K562 (cell line): ENCODE data around the gene NDUFB1. TPM values are rescaled to one million over a fixed set of nuclear protein-coding genes. Genes with fewer than 3 reads are reported as not detected.

Experiments used
- ASH1L ChIP-seq: fragments of 450-650 bp; IDR thresholded peaks from 2 replicates; pipeline ENCODE4 v1.6.1; 2018; ENCODE audit warnings: borderline replicate concordance, mild to moderate bottlenecking, low read depth; ENCODE audit not compliant: partially characterized antibody
- CBFA2T3 ChIP-seq: fragments of 450-650 bp; IDR thresholded peaks from 2 replicates; pipeline ENCODE4 v1.6.1; 2017
- DMBX1 ChIP-seq: fragments of 250-450 bp; sonication (Bioruptor Pico); IDR thresholded peaks from 2 replicates; pipeline ENCODE4 v1.8.0; 2022; ENCODE audit warnings: inconsistent platforms, mild to moderate bottlenecking, moderate library complexity, borderline replicate concordance
- DPF2 ChIP-seq: fragments of 450-650 bp; IDR thresholded peaks from 2 replicates; pipeline ENCODE4 v1.6.1; 2016
- GTF2A2 ChIP-seq: IDR thresholded peaks from 2 replicates; pipeline ENCODE4 v1.6.1; 2016; ENCODE audit warnings: mild to moderate bottlenecking, missing genetic modification characterization, missing compliant biosample characterization
- KLF6 ChIP-seq: fragments of 250-450 bp; sonication (Bioruptor Pico); IDR thresholded peaks from 2 replicates; pipeline ENCODE4 v1.4.0; 2020; ENCODE audit warnings: mild to moderate bottlenecking, moderate library complexity, borderline replicate concordance
- MAFG ChIP-seq: fragments of 450-650 bp; conservative IDR thresholded peaks from 2 replicates; pipeline ENCODE4 v1.6.1; 2016; ENCODE audit warnings: missing genetic modification characterization, missing compliant biosample characterization
- MCM2 ChIP-seq: fragments of 450-650 bp; IDR thresholded peaks from 2 replicates; pipeline ENCODE4 v1.6.1; 2017; ENCODE audit warnings: low read depth, mild to moderate bottlenecking
- NFRKB ChIP-seq: fragments of 450-650 bp; IDR thresholded peaks from 2 replicates; pipeline ENCODE4 v1.6.1; 2016; ENCODE audit warnings: low read depth
- OTX1 ChIP-seq: fragments of 450-650 bp; formaldehyde crosslinking; IDR thresholded peaks from 2 replicates; pipeline ENCODE4 v1.4.0; 2022; ENCODE audit warnings: mild to moderate bottlenecking
- POLR2H ChIP-seq: IDR thresholded peaks from 2 replicates; pipeline ENCODE4 v1.6.1; 2016; ENCODE audit warnings: missing genetic modification characterization, low read depth, mild to moderate bottlenecking, control low read depth, missing compliant biosample characterization, moderate library complexity
- XRCC3 ChIP-seq: fragments of 450-650 bp; IDR thresholded peaks from 2 replicates; pipeline ENCODE4 v1.6.1; 2017; ENCODE audit warnings: mild to moderate bottlenecking, moderate library complexity
- ZNF224 ChIP-seq: sonication (generic); formaldehyde crosslinking; IDR thresholded peaks from 2 replicates; pipeline ENCODE4 v1.8.0; 2022; ENCODE audit warnings: mild to moderate bottlenecking, missing genetic modification reagents
- ZNF431 ChIP-seq: sonication (generic); formaldehyde crosslinking; IDR thresholded peaks from 2 replicates; pipeline ENCODE4 v1.8.0; 2022; ENCODE audit warnings: mild to moderate bottlenecking, missing genetic modification reagents
- ZNF764 ChIP-seq: fragments of 250-450 bp; sonication (Bioruptor Pico); IDR thresholded peaks from 2 replicates; pipeline ENCODE4 v1.4.0; 2020; ENCODE audit warnings: low read depth, mild to moderate bottlenecking, moderate library complexity
- polyA plus RNA-seq, 8 experiments: library from polyadenylated mRNA; depleted of rRNA in 4 of 8; stranded (reverse) in 5 of 8; unstranded in 3 of 8; fragments of >200 nt; fragmentation: Nextera tagmentation in 2 of 8; fragmentation: Illumina TruSeq in 1 of 8; extraction: Ambion mirVana in 2 of 8; extraction: Trizol in 1 of 8; gene quantifications; 2 replicates each; pipeline versions ENCODE4 v1.2.1 to v1.2.3, GENCODE V29; 2011 to 2014; ENCODE audit warnings: inconsistent platforms in 1 of 8, missing spikeins in 1 of 8
- total RNA-seq, 7 experiments: library from RNA; depleted of rRNA in 6 of 7; stranded (reverse); fragments of >200 nt in 6 of 7; fragmentation: Illumina TruSeq in 2 of 7; extraction: Trizol in 2 of 7; gene quantifications; 2 replicates each; pipeline versions ENCODE4 v1.2.1 to v1.2.3, GENCODE V29; 2011 to 2021; ENCODE audit warnings: low replicate concordance in 1 of 7
- TF ChIP-seq, protein P1 (sequence below): sonication (generic); formaldehyde crosslinking; IDR thresholded peaks from 2 replicates; pipeline ENCODE4 v1.5.0; 2020; ENCODE audit warnings: missing genetic modification reagents
- TF ChIP-seq, protein P2 (sequence below): fragments of 250-450 bp; sonication (Bioruptor Pico); IDR thresholded peaks from 2 replicates; pipeline ENCODE4 v1.9.0; 2021; ENCODE audit warnings: mild to moderate bottlenecking
- TF ChIP-seq, protein P3 (sequence below): fragments of 250-450 bp; sonication (Bioruptor Pico); IDR thresholded peaks from 2 replicates; pipeline ENCODE4 v1.8.0; 2021; ENCODE audit warnings: mild to moderate bottlenecking, moderate library complexity
- TF ChIP-seq, protein P4 (sequence below): sonication (generic); formaldehyde crosslinking; IDR thresholded peaks from 2 replicates; pipeline ENCODE4 v1.8.0; 2022; ENCODE audit warnings: mild to moderate bottlenecking, low read depth, missing genetic modification reagents
- TF ChIP-seq, protein P5 (sequence below), 2 experiments: fragments of 450-650 bp; IDR thresholded peaks; 2 replicates each; pipeline ENCODE4 v1.6.1; 2018; ENCODE audit warnings: mild to moderate bottlenecking in 2 of 2, low read depth in 1 of 2; ENCODE audit not compliant: partially characterized antibody in 2 of 2

Gene NDUFB1
- total and polyA plus RNA-seq, 9 of the 15 experiments (the other 6 are each of a cell fraction or from before 2014, with no cell fraction given) = 102 to 767 (median 325) TPM

DNA sequence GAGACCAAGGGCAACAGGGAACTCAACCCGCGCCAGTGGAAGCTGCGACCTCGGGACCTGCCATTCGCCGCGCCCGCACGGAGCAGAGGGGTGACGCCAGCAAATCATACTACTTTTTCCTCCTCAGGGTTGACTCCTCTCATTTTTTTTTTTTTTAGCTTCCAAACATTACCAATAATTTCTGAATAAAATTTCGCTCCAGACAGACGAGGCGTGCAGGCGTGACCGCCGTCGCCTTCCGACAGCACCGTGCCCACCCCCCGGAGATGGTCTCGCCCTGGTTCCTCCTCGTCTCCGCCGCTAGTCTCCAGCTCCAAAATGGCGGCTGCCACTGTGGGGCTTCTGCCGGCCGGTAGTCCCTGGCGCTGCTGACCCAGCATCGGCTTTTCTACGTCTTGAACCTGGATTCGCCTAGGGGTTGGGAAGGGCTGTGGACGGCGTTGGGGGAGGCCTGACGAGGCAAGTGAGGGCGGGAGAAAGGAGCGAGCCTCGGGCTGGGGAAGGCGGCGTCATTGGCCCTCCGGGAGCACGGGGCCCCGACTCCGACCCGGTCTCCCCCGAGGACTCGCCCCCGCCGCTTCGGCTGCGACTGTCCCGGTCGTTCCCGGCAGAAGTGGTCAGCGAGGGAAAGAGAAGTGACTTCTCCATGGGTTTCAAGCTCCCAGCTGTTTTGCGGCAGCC is at the start of gene NDUFB1, which contains the start of gene CPSF2 (continued):
- TF ChIP-seq XRCC3 = no peak
- no peak for TF ChIP-seq MCM2
- TF ChIP-seq, protein P1, sequence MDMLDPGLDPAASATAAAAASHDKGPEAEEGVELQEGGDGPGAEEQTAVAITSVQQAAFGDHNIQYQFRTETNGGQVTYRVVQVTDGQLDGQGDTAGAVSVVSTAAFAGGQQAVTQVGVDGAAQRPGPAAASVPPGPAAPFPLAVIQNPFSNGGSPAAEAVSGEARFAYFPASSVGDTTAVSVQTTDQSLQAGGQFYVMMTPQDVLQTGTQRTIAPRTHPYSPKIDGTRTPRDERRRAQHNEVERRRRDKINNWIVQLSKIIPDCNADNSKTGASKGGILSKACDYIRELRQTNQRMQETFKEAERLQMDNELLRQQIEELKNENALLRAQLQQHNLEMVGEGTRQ (CRISPR knock-in tag) = peak; percentile 27; the same call in 1 of the 2 replicates
- TF ChIP-seq, protein P2, sequence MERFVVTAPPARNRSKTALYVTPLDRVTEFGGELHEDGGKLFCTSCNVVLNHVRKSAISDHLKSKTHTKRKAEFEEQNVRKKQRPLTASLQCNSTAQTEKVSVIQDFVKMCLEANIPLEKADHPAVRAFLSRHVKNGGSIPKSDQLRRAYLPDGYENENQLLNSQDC (CRISPR knock-in tag) = no peak
- peak; percentile 62 for TF ChIP-seq POLR2H (tag)
- no peak for TF ChIP-seq ZNF431 (CRISPR knock-in tag)
- TF ChIP-seq, protein P3, sequence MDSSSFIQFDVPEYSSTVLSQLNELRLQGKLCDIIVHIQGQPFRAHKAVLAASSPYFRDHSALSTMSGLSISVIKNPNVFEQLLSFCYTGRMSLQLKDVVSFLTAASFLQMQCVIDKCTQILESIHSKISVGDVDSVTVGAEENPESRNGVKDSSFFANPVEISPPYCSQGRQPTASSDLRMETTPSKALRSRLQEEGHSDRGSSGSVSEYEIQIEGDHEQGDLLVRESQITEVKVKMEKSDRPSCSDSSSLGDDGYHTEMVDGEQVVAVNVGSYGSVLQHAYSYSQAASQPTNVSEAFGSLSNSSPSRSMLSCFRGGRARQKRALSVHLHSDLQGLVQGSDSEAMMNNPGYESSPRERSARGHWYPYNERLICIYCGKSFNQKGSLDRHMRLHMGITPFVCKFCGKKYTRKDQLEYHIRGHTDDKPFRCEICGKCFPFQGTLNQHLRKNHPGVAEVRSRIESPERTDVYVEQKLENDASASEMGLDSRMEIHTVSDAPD (CRISPR knock-in tag) = no peak
- no peak for TF ChIP-seq CBFA2T3
- TF ChIP-seq GTF2A2 (tag) = 0 out of 2 replicates have a peak, but pooled peaks have one; percentile 50
- no peak for TF ChIP-seq DPF2
- peak; percentile 86 for TF ChIP-seq ASH1L
- TF ChIP-seq OTX1 (CRISPR knock-in tag) = no peak
- no peak for TF ChIP-seq KLF6 (CRISPR knock-in tag)
- TF ChIP-seq NFRKB = peak; percentile 98
- TF ChIP-seq, protein P4, sequence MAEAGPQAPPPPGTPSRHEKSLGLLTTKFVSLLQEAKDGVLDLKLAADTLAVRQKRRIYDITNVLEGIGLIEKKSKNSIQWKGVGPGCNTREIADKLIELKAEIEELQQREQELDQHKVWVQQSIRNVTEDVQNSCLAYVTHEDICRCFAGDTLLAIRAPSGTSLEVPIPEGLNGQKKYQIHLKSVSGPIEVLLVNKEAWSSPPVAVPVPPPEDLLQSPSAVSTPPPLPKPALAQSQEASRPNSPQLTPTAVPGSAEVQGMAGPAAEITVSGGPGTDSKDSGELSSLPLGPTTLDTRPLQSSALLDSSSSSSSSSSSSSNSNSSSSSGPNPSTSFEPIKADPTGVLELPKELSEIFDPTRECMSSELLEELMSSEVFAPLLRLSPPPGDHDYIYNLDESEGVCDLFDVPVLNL (CRISPR knock-in tag) = no peak
- TF ChIP-seq, protein P5, sequence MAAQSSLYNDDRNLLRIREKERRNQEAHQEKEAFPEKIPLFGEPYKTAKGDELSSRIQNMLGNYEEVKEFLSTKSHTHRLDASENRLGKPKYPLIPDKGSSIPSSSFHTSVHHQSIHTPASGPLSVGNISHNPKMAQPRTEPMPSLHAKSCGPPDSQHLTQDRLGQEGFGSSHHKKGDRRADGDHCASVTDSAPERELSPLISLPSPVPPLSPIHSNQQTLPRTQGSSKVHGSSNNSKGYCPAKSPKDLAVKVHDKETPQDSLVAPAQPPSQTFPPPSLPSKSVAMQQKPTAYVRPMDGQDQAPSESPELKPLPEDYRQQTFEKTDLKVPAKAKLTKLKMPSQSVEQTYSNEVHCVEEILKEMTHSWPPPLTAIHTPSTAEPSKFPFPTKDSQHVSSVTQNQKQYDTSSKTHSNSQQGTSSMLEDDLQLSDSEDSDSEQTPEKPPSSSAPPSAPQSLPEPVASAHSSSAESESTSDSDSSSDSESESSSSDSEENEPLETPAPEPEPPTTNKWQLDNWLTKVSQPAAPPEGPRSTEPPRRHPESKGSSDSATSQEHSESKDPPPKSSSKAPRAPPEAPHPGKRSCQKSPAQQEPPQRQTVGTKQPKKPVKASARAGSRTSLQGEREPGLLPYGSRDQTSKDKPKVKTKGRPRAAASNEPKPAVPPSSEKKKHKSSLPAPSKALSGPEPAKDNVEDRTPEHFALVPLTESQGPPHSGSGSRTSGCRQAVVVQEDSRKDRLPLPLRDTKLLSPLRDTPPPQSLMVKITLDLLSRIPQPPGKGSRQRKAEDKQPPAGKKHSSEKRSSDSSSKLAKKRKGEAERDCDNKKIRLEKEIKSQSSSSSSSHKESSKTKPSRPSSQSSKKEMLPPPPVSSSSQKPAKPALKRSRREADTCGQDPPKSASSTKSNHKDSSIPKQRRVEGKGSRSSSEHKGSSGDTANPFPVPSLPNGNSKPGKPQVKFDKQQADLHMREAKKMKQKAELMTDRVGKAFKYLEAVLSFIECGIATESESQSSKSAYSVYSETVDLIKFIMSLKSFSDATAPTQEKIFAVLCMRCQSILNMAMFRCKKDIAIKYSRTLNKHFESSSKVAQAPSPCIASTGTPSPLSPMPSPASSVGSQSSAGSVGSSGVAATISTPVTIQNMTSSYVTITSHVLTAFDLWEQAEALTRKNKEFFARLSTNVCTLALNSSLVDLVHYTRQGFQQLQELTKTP (IDR thresholded peaks at IDR 0.05; ENCODE audit: low read depth in 1 of 2, partially characterized antibody in 2 of 2) = peak in 1 of 2 experiments; percentile 14
- no peak for TF ChIP-seq ZNF224
- TF ChIP-seq MAFG (tag) = no peak
- no peak for TF ChIP-seq DMBX1 (CRISPR knock-in tag)
- TF ChIP-seq ZNF764 (CRISPR knock-in tag) = no peak
